NCI-H82 treated with DMSO at 0.1 percent for 48 hours (cell line): ENCODE data around the gene ISX.

Experiments used
- DNase-seq: peaks from one replicate; lab custom pipeline; 2025; ENCODE audit not compliant: unreplicated experiment; lab: John Stamatoyannopoulos, UW

Gene ISX

DNA sequence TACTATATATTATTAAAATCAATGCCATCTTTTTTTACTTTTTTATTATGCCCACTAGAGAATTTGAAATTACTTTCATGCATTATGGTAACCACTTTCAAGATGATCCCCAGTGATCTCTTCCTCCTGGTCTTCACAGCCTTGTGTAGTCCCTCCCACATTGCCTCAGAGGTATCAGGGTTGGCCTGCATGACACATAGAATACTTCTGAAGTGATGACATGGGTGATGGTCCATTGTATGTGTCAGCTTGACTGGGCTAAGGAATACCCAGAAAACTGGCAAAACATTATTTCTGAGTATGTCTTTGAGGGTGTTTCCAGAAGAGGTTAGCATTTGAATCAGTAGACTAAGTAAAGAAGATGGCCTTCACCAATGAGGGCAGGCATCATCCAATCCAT lies 14.2 kb upstream of the ISX start:
- DNase-seq: no peak

DNA sequence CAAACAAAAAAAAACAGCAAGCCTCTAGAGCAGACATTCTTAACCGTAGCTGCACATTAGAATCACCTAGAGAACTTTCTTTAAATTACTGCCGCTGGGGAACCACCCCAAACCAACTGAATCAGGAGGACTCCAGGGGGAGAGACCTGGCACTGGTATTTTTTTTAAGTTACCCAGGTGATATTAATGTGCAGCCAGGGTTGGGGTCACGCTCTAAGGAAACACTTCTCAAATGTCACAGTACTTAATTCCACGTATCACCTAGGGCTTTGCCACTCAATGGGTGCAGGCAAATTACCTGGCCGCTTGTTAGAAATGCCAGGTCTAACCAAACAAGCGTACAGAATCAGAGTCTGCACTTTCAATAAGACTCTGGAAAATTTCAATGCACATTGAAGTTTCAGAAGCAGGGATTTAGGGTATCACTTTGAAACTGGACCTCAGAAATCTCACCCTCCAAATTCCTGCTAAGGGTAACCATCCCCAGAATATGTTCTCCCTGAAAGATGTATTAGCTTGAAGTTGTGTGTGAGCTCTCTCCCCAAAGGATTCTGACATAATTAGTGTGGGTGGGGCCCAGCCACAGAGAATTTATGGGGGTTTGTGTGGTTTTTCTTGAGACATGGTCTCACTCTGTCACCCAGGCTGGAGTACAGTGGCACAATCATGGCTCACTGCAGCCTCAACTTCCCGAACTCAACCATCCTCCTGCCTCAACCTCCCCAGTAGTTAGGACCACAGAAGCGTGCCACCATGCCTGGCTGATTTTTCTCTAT lies 12.7 kb upstream of the ISX start:
- no peak for DNase-seq

DNA sequence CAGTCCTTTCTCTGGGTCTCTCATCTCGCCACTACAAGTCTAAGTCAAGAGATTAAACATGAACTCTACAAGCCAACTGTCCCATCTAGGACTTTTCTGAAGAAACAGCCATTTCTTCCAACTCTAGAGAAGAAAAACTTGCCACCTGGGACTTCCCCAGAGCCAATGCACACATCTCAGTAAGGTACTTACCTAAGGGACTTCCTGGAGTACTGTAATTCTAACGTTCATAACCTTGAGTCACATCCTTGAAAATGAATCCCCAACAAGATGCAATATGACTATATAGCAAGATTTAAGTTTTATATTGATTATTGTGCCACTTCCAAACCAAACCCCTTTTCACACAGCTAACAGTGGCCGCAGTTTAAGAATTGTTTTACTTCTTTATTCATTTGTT lies 11.9 kb upstream of the ISX start:
- DNase-seq: no peak

DNA sequence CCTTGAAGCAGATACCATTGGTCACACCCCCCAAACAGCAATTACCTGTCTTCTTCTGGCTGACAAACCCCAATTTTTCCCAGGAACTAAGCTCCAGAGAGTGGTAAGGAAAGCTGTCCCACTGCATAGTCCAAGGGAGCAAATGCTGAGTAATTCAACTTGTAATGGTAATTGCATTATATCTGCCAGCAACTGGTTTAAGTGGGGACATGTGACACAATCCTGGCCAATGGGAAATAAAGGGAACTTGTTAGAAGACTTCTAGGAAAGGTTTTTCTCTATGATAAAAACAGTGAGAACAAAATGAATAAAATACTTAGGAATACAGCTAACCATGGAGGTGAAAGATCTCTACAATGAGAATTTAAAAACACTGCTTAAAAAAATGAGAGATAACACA lies 9.5 kb upstream of the ISX start:
- DNase-seq: no peak

DNA sequence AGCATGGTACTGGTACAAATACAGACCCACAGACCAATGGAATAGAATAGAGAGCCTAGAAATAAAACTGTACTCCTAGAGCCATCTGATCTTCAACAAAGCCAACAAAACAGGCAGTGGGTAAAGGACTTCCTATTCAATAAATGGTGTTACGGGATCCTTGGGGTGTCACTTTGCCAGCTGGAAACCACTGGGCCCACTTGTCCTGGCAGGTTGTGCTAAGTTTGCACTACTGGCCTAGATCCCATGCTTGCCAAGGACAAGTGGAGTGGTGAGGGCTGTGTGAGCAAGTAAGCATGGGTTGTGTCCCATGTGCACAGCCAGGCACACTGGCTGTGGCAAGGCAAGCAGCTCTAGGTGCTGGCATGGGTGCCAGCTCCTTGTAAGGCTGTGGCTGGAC lies 8.8 kb upstream of the ISX start:
- DNase-seq: no peak

DNA sequence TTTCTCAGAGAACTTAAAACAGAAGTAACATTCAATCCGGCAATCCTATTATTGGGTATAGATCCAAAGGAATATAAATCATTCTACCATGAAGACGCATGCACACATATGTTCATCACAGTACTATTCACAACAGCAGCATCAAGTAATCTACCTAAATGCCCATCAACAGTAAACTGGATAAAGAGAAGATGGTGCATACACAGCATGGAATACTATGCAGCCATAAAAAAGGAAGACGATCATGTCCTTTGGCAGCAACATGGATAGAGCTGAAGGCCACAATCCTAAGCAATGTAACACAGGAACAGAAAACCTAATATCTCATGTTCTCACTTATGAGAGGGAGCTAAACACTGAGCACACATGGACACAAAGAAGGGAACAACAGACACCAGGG lies 6.3 kb upstream of the ISX start:
- DNase-seq: no peak

DNA sequence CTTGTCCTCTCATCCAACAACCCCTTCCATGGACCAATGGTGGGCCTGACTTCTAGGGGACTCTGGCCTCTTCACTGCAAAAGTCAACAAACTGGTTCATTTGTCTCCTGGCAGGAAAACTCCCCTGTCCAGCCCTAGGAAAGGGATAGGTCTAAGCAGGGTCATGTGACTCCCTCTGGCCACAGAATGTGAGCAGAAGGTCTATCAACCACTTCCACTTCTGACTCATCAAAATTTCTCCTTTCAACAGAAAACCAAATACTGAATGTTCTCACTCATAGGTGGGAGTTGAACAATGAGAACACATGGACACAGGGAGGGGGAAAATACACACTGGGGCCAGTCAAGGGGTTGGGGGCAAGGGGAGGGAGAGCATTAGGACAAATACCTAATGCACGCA lies 1.3 kb upstream of the ISX start:
- no peak for DNase-seq

DNA sequence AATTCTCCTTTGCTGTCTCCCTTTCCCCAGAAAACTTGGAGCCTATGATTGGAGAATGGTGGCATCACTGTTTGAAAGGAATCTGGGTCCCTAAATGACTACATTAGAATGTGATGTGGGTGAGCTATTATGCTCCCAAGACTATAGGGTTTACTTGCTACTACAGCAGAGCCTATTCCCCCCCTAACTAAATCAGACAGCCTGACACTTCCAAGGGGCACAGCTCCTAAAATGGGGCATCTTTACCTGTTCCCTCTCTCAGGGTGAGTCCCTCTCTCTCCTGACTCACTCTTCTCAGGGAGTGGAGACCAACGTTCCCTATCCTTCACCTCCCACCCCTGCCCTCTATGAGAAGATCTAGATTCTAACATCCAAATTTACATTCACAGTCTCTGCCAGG lies 775 bp upstream of the ISX start:
- no peak for DNase-seq

DNA sequence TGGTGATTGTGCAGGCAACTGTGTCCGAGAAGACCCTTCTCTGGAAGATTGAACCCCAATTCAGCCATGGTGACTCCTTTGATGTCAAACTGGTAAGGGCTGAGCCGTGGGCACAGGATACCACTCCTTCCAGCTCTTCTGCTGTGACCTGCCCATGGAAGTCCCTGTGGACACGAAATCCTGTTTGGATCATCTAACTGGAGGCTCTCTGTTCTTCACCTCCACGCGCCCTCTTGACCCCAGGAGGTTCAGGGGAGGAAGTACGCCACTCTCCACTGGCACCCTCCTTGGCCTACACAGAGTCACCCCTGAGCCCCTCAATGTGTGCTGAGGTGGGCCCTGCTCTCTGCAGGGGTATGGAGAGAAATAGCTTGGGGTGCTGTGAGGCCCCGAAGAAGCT lies 810 bp downstream of the ISX start:
- DNase-seq: no peak

DNA sequence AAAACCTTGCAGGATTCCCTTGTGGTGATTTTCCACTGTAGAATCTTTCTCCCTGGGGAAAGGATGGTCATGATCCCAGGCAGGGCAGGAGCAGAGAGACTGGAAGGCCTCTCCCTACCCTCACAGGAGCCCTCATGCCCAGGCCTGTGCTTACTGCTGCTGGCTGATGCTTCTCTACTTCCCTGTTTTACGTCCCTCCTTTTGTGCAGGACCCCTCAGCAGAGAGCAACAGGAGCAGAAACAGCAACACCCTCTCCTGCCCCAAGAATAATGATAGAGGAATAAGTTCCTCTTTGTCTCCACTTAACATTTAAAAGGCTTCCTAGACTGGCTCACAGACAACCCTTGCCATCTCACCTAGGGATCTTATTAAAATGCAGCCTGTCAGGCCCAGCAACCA lies 3.6 kb downstream of the ISX start:
- no peak for DNase-seq

DNA sequence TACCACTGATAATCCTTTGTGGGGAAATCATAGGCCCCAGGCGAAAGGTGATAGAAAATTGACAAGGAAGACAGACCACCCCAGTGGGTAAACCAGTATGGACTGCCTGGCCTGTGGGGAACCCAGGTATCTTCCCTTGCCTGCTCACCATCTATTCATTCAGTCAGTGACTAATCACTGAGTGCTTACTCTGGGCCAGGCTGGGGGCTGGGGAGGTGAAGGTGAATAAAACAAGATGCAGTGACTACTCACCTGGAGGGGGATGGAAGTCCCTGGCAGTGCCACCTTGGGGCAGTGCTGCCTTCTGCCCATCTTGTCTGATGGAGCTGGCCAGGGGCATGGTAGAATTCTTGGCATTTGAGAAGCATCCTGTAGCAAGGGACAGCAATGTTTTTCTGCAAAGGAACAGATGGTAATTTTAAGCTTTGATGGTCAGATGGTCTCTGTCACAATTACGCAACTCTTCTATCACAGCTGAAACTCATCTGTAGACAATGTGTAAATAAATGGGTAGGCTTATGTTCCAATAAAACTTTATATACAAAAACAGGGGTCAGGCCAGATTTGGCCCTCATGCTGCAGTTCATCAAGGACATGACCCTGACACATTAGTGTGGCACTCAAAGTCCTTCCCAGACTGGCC lies 4.6 kb downstream of the ISX start:
- DNase-seq: no peak

DNA sequence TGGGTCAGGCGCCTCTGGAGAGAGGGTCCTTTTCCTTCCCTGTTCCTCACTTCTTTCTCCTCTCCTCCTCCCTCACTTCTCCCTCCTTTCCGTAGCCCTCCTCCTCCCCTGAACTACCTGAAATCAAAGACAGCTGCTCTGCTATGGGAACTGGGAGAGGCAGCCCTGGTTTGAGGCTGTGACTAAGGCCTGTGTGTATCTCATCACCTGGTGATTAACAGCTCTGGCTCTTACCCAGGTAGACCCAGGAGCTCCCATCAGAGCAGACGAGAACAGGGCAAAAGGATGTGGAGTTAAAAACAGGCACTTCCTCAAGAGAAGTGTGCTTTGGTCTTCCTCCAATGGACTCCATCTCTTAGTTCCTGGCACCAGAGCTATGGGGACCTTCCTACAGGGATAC lies 5.8 kb downstream of the ISX start:
- no peak for DNase-seq

DNA sequence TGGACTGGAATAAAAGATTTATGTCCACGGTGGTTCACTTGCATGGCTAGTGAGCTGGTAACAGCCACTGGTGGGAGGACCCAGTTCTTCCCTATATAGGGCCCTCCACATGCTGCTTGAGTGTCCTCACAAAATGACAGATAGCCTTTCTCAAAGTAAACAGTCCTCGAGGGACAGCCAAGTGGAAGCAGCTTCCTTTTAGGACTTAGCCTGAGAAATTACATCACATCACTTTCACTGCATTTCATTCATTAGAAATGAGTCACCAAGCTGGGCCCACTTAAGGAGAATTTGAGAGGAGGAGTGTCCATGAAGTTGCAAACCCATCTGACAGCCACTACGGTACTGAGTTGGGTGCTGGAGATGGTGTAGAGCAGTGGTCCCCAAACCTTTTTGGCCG lies 7.0 kb downstream of the ISX start:
- DNase-seq: no peak

DNA sequence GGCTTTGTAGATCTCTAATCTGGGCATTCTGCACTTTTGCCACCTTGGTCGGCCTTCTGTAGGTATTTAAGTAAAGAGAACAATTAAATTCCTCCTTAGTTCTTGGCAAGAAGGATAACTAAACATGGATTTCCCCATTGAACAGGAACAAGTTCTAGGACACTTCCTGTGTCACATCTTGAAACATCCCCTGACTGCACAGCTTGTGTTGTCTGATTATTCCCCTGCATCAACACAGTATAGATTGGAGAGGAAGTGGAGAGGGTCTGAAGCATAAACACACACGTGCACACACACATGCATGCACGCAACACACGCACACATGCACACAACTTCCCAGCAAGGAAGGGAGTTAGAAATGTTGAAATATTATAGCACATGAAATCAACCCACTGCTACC lies 8.6 kb downstream of the ISX start:
- DNase-seq: no peak

DNA sequence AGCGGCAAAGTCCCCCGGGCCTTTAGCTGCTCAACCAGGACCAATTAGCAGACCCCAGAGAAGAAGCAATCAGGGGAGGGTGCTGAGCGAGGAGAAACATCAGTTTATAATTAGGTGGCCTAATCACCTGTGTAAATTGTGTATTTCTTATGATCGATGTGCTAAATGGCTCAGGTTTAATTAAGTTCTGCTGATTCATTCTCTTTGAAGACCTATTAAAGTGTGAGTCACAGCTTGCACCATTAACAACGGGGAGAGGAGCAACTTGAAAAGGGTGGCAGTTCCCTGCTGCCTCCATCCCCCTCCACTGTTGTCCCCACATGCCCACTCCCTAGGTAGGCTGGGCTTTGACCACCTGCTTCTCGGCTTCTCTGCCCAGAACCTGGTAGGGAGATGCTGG lies 10.7 kb downstream of the ISX start:
- DNase-seq: no peak

DNA sequence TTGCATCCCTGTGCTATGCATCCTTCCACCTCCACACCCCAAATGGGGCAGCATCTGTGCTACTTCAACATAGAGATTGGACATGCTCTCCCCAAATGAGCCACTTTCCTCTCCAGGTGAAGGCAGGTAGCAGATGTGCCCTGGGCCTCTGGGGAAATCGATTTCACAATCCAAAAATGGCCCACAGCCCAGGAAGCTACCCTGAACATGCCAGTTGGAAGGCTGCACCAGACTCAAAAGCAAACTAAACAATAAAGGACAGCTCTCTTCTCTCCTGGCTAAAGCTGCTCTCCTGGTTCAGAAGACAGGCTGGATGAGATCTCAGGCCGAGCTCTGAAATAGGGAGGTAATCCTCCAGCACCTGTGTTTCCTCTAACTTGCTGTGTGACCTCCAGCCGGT lies 19.7 kb downstream of the ISX start:
- DNase-seq: no peak

DNA sequence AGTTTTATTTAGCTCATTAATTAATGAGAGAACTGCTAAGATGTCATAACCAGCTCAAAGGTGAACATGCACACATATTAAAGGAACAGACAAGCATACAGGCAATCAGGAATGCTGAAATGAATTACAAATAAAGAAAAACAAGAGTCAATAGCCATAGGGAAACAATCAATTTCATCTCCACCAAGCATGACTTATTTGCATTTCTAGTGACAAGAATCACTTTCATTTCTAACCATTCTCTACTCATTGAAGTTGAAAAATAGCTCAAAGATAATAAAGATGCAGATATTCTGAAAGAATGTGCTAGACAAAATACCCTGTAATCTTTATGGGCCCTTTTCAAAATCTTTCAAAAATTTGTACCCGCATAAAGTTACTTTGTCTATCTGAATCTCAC lies 23.2 kb downstream of the ISX start:
- DNase-seq: no peak

DNA sequence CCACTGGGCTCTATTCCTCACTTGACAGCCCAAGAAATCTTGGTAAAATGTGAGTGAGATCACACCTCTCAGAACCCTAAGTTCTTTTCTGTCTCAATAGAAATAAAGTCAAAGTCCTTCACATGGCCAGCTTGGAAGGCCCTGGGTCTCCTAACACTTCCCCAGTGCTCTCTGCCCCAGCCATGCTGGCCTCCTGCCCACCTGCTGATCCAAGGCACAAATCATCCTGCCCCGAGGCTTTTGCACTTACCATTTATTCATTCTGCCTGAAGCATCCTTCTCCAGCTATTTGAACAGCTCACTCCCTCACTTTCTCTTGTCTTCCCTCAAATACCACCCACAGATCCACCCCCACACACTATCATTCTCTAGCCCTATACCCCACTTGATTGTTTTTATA lies 26.4 kb downstream of the ISX start:
- DNase-seq: no peak

DNA sequence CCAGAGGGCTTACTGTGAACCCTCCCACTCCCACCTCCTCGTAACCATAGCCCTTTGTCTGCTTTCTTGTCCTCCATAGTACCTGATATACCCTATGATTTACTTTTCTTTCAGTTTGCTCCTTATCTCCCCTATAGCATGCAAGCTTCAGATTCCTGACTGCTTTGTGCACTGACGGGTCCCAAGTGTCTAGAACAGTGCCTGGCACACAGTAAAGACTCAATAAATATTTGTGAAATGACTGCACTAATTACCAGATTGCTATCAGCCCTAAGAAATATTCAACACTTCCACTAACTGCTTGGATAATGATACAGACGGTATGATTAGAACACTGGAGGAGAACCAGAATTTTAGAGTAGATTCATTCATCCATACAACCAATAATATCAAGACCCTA lies 33.0 kb downstream of the ISX start:
- DNase-seq: no peak

DNA sequence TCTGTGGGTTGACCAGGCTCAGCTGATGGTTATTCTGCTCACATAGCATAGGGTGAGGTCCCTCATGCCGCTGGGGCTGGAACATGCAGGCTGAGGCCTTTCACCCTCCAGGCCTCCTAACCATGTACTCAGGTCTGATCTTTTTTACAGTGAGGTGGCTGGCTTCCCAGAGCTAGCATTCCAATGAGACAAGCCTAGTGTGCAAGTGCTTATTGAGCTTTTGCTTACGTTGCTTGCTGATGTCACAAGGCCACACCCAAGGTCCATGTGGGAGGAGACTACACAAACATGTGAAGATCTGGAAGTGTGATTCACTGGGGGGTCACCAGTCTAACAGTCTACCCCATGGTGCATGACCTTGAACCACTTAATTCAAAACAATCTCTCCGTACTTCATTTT lies 33.9 kb downstream of the ISX start:
- DNase-seq: no peak

DNA sequence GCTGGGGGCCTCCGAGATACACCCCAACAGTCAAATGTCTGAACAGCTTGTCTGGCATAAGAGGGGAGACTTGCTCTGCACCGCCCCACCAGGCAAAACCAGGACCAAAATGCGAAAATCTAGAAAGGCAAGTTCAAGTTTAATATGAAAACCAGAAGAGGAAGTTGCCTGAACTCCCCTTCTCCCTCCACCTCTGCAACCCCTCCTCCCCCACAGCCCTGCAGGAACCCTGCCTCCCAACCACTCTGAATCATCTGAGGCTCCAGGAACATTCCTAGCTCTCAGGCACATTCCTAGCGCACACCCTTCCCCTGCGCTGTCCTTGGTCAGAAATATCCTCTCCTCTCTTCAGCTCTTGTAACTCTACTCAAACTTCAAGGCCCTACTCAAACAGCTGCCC lies 36.7 kb downstream of the ISX start:
- DNase-seq: no peak

DNA sequence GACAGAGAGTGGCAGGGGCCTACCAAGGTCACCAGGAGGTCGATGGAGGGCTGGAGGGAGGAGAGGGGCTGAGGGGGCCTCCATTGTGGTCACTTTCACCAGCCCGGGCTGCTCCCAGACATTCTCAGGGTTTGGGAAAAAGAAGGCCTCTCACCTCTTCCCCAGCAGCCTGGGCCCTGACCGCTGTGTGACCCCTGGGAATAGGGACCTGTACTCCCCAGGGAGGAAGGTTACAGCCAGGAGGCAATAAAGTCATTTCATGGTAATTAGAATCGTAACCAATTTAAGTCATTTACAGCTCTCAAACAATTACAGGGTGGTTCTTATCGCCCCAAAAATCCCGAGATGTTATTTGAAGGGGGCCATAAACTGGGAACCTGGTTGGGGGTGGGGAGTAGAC lies 37.8 kb downstream of the ISX start:
- no peak for DNase-seq

DNA sequence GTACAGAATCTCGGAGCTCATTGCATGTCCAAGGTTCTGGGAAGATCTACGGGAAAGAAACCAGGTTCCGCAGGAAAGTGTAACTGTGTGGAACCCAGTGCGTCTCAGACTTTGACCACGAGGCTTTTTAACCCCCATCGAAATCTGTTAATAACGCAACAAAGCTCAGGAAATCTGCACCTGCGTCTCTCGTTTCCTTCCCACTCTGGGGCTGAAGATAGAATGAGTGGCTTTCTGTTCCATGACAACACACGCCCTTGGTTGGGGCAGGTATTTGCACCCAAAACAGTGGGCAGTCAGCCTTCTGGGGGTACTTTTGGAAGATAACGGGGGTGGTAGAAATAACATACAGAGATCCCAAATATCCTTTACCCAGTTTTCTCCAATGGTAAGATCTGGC lies 38.5 kb downstream of the ISX start:
- no peak for DNase-seq
